K562 (cell line): ENCODE results near the gene NRXN2. TPM values are rescaled to one million over a fixed set of nuclear protein-coding genes. Genes with fewer than 3 reads are reported as not detected.

Source experiments
- BCL6 ChIP-seq: fragments of 250-450 bp; sonication (Bioruptor Pico); IDR thresholded peaks from 2 replicates; pipeline ENCODE4 v1.4.0; 2020
- CHD4 ChIP-seq: fragments of 200-600 bp; sonication (generic); IDR thresholded peaks from 3 replicates; pipeline ENCODE4 v1.6.1; 2012; ENCODE audit warnings: low read depth, mild to moderate bottlenecking, mixed read lengths, low read length, inconsistent platforms; ENCODE audit not compliant: insufficient read depth, insufficient replicate concordance, poor library complexity, severe bottlenecking
- RB1 ChIP-seq: fragments of 450-650 bp; IDR thresholded peaks from 2 replicates; pipeline ENCODE4 v1.6.1; 2017; ENCODE audit warnings: low read depth, mild to moderate bottlenecking
- polyA plus RNA-seq, 8 experiments: library from polyadenylated mRNA; depleted of rRNA in 4 of 8; stranded (reverse) in 5 of 8; unstranded in 3 of 8; fragments of >200 nt; fragmentation: Nextera tagmentation in 2 of 8; fragmentation: Illumina TruSeq in 1 of 8; extraction: Ambion mirVana in 2 of 8; extraction: Trizol in 1 of 8; gene quantifications; 2 replicates each; pipeline versions ENCODE4 v1.2.1 to v1.2.3, GENCODE V29; 2011 to 2014; ENCODE audit warnings: inconsistent platforms in 1 of 8, missing spikeins in 1 of 8
- total RNA-seq, 7 experiments: library from RNA; depleted of rRNA in 6 of 7; stranded (reverse); fragments of >200 nt in 6 of 7; fragmentation: Illumina TruSeq in 2 of 7; extraction: Trizol in 2 of 7; gene quantifications; 2 replicates each; pipeline versions ENCODE4 v1.2.1 to v1.2.3, GENCODE V29; 2011 to 2021; ENCODE audit warnings: low replicate concordance in 1 of 7
- TF ChIP-seq, protein P1 (sequence below): fragments of 450-650 bp; IDR thresholded peaks from 2 replicates; pipeline ENCODE4 v1.6.1; 2016; ENCODE audit warnings: antibody characterized with exemption
- TF ChIP-seq, protein P2 (sequence below): fragments of 200-600 bp; sonication (generic); IDR thresholded peaks from one replicate; pipeline ENCODE4 v1.6.1; 2012; ENCODE audit warnings: mild to moderate bottlenecking, low read depth, low read length, inconsistent platforms
- TF ChIP-seq, protein P3 (sequence below): IDR thresholded peaks from 3 replicates; pipeline ENCODE4 v1.6.1; 2011; ENCODE audit warnings: borderline replicate concordance, mild to moderate bottlenecking; ENCODE audit not compliant: insufficient read length, insufficient read depth
- TF ChIP-seq, protein P4 (sequence below): fragments of 450-650 bp; IDR thresholded peaks from 2 replicates; pipeline ENCODE4 v1.6.1; 2017; ENCODE audit warnings: mild to moderate bottlenecking, moderate library complexity

The NRXN2 gene
- total and polyA plus RNA-seq, 9 of the 15 experiments (the other 6 are each of a cell fraction or from before 2014, with no cell fraction given): 0.07 to 0.47 (median 0.15) TPM; not detected in 4

DNA sequence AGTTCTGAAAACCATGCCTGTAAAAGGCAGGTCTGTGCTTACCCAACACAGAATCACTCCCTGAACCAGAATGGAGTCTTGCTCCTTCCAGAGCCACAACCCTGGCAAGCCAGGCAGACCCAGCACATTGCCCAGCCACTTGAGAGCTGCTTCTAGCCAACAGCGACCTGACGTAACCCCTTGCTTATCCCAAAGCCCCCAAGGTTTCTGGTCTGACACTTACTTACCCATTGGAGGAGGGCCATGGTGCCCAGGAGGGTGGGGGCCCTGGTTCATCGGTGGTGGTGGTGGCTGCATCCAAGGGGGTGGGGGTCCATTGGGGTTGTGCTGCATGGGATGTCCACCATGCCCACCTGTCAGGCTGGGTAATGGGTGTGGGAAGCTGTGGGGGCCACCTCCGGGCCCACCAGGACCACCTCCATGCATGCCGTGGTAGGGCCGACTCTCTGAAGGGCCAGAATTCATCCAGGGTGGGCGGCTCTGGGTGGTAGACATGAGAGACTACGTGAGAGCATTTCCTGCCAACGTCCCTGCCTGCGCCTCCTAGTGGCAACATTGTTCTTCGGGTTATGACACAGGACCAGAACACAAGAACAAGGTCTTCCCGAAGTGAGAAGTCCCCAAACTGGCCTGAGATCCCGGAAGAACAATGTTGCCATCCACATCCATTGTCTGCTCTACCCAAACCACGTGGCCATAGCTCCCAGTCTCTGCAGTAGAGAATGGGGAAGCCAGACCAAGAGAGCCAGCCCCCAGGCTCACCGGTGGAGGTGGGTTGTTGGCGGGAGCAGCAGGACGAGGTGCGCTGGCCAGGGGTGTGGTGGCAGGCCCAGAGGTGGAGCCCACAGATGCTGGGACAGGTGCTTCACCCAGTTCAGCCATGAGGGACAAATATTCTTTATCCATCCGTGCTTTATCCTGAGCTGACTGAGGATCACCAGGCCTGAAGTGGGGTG lies 44.6 kb upstream of the NRXN2 start (continued):
- TF ChIP-seq, protein P1, sequence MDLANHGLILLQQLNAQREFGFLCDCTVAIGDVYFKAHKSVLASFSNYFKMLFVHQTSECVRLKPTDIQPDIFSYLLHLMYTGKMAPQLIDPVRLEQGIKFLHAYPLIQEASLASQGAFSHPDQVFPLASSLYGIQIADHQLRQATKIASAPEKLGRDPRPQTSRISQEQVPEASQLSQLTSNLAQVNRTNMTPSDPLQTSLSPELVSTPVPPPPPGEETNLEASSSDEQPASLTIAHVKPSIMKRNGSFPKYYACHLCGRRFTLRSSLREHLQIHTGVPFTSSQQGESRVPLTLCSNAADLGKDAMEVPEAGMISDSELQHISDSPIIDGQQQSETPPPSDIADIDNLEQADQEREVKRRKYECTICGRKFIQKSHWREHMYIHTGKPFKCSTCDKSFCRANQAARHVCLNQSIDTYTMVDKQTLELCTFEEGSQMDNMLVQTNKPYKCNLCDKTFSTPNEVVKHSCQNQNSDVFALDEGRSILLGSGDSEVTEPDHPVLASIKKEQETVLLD: no peak
- TF ChIP-seq, protein P2, sequence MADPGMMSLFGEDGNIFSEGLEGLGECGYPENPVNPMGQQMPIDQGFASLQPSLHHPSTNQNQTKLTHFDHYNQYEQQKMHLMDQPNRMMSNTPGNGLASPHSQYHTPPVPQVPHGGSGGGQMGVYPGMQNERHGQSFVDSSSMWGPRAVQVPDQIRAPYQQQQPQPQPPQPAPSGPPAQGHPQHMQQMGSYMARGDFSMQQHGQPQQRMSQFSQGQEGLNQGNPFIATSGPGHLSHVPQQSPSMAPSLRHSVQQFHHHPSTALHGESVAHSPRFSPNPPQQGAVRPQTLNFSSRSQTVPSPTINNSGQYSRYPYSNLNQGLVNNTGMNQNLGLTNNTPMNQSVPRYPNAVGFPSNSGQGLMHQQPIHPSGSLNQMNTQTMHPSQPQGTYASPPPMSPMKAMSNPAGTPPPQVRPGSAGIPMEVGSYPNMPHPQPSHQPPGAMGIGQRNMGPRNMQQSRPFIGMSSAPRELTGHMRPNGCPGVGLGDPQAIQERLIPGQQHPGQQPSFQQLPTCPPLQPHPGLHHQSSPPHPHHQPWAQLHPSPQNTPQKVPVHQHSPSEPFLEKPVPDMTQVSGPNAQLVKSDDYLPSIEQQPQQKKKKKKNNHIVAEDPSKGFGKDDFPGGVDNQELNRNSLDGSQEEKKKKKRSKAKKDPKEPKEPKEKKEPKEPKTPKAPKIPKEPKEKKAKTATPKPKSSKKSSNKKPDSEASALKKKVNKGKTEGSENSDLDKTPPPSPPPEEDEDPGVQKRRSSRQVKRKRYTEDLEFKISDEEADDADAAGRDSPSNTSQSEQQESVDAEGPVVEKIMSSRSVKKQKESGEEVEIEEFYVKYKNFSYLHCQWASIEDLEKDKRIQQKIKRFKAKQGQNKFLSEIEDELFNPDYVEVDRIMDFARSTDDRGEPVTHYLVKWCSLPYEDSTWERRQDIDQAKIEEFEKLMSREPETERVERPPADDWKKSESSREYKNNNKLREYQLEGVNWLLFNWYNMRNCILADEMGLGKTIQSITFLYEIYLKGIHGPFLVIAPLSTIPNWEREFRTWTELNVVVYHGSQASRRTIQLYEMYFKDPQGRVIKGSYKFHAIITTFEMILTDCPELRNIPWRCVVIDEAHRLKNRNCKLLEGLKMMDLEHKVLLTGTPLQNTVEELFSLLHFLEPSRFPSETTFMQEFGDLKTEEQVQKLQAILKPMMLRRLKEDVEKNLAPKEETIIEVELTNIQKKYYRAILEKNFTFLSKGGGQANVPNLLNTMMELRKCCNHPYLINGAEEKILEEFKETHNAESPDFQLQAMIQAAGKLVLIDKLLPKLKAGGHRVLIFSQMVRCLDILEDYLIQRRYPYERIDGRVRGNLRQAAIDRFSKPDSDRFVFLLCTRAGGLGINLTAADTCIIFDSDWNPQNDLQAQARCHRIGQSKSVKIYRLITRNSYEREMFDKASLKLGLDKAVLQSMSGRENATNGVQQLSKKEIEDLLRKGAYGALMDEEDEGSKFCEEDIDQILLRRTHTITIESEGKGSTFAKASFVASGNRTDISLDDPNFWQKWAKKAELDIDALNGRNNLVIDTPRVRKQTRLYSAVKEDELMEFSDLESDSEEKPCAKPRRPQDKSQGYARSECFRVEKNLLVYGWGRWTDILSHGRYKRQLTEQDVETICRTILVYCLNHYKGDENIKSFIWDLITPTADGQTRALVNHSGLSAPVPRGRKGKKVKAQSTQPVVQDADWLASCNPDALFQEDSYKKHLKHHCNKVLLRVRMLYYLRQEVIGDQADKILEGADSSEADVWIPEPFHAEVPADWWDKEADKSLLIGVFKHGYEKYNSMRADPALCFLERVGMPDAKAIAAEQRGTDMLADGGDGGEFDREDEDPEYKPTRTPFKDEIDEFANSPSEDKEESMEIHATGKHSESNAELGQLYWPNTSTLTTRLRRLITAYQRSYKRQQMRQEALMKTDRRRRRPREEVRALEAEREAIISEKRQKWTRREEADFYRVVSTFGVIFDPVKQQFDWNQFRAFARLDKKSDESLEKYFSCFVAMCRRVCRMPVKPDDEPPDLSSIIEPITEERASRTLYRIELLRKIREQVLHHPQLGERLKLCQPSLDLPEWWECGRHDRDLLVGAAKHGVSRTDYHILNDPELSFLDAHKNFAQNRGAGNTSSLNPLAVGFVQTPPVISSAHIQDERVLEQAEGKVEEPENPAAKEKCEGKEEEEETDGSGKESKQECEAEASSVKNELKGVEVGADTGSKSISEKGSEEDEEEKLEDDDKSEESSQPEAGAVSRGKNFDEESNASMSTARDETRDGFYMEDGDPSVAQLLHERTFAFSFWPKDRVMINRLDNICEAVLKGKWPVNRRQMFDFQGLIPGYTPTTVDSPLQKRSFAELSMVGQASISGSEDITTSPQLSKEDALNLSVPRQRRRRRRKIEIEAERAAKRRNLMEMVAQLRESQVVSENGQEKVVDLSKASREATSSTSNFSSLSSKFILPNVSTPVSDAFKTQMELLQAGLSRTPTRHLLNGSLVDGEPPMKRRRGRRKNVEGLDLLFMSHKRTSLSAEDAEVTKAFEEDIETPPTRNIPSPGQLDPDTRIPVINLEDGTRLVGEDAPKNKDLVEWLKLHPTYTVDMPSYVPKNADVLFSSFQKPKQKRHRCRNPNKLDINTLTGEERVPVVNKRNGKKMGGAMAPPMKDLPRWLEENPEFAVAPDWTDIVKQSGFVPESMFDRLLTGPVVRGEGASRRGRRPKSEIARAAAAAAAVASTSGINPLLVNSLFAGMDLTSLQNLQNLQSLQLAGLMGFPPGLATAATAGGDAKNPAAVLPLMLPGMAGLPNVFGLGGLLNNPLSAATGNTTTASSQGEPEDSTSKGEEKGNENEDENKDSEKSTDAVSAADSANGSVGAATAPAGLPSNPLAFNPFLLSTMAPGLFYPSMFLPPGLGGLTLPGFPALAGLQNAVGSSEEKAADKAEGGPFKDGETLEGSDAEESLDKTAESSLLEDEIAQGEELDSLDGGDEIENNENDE: no peak
- TF ChIP-seq, protein P3, sequence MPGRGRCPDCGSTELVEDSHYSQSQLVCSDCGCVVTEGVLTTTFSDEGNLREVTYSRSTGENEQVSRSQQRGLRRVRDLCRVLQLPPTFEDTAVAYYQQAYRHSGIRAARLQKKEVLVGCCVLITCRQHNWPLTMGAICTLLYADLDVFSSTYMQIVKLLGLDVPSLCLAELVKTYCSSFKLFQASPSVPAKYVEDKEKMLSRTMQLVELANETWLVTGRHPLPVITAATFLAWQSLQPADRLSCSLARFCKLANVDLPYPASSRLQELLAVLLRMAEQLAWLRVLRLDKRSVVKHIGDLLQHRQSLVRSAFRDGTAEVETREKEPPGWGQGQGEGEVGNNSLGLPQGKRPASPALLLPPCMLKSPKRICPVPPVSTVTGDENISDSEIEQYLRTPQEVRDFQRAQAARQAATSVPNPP: no peak
- TF ChIP-seq, protein P4, sequence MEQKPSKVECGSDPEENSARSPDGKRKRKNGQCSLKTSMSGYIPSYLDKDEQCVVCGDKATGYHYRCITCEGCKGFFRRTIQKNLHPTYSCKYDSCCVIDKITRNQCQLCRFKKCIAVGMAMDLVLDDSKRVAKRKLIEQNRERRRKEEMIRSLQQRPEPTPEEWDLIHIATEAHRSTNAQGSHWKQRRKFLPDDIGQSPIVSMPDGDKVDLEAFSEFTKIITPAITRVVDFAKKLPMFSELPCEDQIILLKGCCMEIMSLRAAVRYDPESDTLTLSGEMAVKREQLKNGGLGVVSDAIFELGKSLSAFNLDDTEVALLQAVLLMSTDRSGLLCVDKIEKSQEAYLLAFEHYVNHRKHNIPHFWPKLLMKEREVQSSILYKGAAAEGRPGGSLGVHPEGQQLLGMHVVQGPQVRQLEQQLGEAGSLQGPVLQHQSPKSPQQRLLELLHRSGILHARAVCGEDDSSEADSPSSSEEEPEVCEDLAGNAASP: no peak
- TF ChIP-seq RB1: peak; percentile 27; the same call in 1 of the 2 replicates
- TF ChIP-seq BCL6: no peak
- TF ChIP-seq CHD4: no peak
